Mesendoderm (in vitro differentiated cells): Measurements from ENCODE around the gene ZCCHC2.

Source experiments
- DNase-seq: peaks from one replicate; pipeline ENCODE4 v3.0.0; 2013
- H2AK5ac ChIP-seq: 2 replicates; pipeline ENCODE4 v1.6.1; 2013; ENCODE audit warnings: low read length, inconsistent platforms
- H2BK120ac ChIP-seq: 2 replicates; pipeline ENCODE4 v1.6.1; 2013; ENCODE audit warnings: low read depth, mild to moderate bottlenecking, low read length, moderate library complexity, mixed read lengths
- H2BK15ac ChIP-seq: replicated peaks from 2 replicates; pipeline ENCODE4 v1.6.1; 2013; ENCODE audit warnings: low read depth, mild to moderate bottlenecking, moderate library complexity
- H2BK5ac ChIP-seq: 2 replicates; pipeline ENCODE4 v1.6.1; 2013; ENCODE audit warnings: low read length, inconsistent platforms
- H3K18ac ChIP-seq: 2 replicates; pipeline ENCODE4 v1.6.1; 2013; ENCODE audit warnings: mild to moderate bottlenecking, low read length, mixed read lengths
- H3K23ac ChIP-seq: one replicate; pipeline ENCODE4 v1.6.1; 2013; ENCODE audit warnings: low read length
- H3K27ac ChIP-seq: 2 replicates; pipeline ENCODE4 v1.5.1; 2013; ENCODE audit warnings: low read depth, mild to moderate bottlenecking, inconsistent platforms, low read length, moderate library complexity
- H3K27me3 ChIP-seq: 2 replicates; pipeline ENCODE4 v1.6.1; 2013; ENCODE audit warnings: low read length, control low read depth, mild to moderate bottlenecking, inconsistent platforms; ENCODE audit not compliant: insufficient read depth, poor library complexity
- H3K36me3 ChIP-seq: 2 replicates; pipeline ENCODE4 v1.6.1; 2013; ENCODE audit warnings: low read length, inconsistent platforms; ENCODE audit not compliant: control insufficient read depth, insufficient read depth
- H3K4ac ChIP-seq: one replicate; pipeline ENCODE4 v1.6.1; 2013; ENCODE audit warnings: low read depth, mild to moderate bottlenecking, low read length, moderate library complexity
- H3K4me1 ChIP-seq: 2 replicates; pipeline ENCODE4 v1.6.1; 2013; ENCODE audit warnings: low read depth, low read length, inconsistent platforms; ENCODE audit not compliant: control insufficient read depth
- H3K4me2 ChIP-seq: 2 replicates; pipeline ENCODE4 v1.6.1; 2013; ENCODE audit warnings: low read length
- H3K4me3 ChIP-seq: 2 replicates; pipeline ENCODE4 v1.5.1; 2013; ENCODE audit warnings: mild to moderate bottlenecking, low read length
- H3K56ac ChIP-seq: one replicate; pipeline ENCODE4 v1.6.1; 2013; ENCODE audit warnings: low read length
- H3K79me1 ChIP-seq: 2 replicates; pipeline ENCODE4 v1.6.1; 2013; ENCODE audit warnings: low read length, inconsistent platforms
- H3K79me2 ChIP-seq: 2 replicates; pipeline ENCODE4 v1.6.1; 2013; ENCODE audit warnings: mild to moderate bottlenecking, low read length; ENCODE audit not compliant: control insufficient read depth, insufficient read depth
- H3K9ac ChIP-seq: 2 replicates; pipeline ENCODE4 v1.6.1; 2013; ENCODE audit warnings: low read length, inconsistent platforms
- H4K5ac ChIP-seq: one replicate; pipeline ENCODE4 v1.6.1; 2013; ENCODE audit warnings: low read length
- H4K8ac ChIP-seq: one replicate; pipeline ENCODE4 v1.6.1; 2013; ENCODE audit warnings: low read depth, mild to moderate bottlenecking, control low read depth, low read length, moderate library complexity
- WGBS: extraction: QIAGEN DNeasy Blood & Tissue Kit; methylation state at CpG from one replicate; pipeline ENCODE4 v1.1.7; 2013; ENCODE audit warnings: low lambda C conversion rate, missing lambda C conversion rate; ENCODE audit not compliant: insufficient coverage; ENCODE audit errors: extremely low coverage; 5-methylcytosine and 5-hydroxymethylcytosine counted together

ZCCHC2 gene

DNA sequence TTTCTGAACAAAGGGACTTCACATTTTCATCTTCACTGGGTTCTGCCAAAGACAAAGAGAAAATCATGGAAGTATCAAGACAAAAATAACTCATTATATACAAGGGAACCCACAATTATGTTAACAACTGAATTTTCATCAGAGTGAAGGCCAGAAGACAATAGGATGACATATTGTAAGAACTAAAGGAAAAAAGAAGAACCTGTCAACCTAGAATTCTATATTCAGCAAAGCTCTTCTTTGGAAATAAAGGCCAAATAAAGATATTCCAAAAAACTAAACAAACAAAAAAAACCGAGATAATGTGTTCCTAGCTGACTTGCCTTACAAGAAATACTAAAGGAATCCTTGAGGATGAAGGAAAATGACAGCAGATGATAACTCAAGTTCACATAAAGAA is 10.3 kb upstream of the ZCCHC2 start:
- Histone ChIP-seq H3K4me2 (no peak overlapping the region), H3K23ac (no peak overlapping the region), H3K4ac (no peak overlapping the region), H3K4me3 (no peak overlapping the region), H3K56ac (no peak overlapping the region), H3K18ac (no peak overlapping the region), H2AK5ac (no peak overlapping the region), H2BK120ac (no peak overlapping the region), H3K27me3 (no peaks in the 10 kb centered on the region), H4K5ac (no peak overlapping the region), H4K8ac (no peak overlapping the region), H3K79me1 (no peaks in the 10 kb centered on the region), H3K79me2 (no peaks in the 10 kb centered on the region), H3K27ac (no peak overlapping the region), H2BK5ac (no peak overlapping the region), H3K36me3 (no peaks in the 10 kb centered on the region), H2BK15ac (no peak overlapping the region), H3K4me1 (no peaks in the 10 kb centered on the region), H3K9ac (no peak overlapping the region)
- no peak for DNase-seq
- no CpG with 5 or more reads among the region's 1 CpG for WGBS

DNA sequence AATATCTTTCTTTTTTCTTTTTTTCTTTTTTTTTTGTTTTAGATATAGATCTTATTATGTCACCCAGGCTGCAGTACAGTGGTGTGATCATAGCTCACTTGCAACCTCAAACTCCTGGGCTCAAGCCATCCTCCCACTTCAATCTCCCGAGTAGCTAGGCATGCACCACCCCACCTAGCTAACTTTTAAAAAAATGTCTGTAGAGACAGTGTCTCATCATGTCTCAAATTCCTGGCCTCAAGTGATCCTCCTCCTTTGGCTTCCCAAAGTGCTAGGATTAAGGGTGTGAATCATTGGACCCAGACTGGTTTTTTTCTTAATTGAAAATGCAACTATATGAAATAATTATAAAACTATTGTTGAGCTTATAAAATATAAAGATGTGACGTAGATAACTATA is 9.8 kb upstream of the ZCCHC2 start:
- Histone ChIP-seq H2BK120ac (no peak overlapping the region), H3K4me2 (no peak overlapping the region), H3K79me1 (no peaks in the 10 kb centered on the region), H2AK5ac (no peak overlapping the region), H4K8ac (no peak overlapping the region), H3K4me1 (no peaks in the 10 kb centered on the region), H3K23ac (no peak overlapping the region), H3K27me3 (no peaks in the 10 kb centered on the region), H3K4ac (no peak overlapping the region), H4K5ac (no peak overlapping the region), H3K27ac (no peak overlapping the region), H2BK15ac (no peak overlapping the region), H3K4me3 (no peak overlapping the region), H3K36me3 (no peaks in the 10 kb centered on the region), H3K9ac (no peak overlapping the region), H3K56ac (no peak overlapping the region), H3K18ac (no peak overlapping the region), H3K79me2 (no peaks in the 10 kb centered on the region), H2BK5ac (no peak overlapping the region)
- DNase-seq: no peak
- WGBS: no CpG with 5 or more reads among the region's 2 CpGs

DNA sequence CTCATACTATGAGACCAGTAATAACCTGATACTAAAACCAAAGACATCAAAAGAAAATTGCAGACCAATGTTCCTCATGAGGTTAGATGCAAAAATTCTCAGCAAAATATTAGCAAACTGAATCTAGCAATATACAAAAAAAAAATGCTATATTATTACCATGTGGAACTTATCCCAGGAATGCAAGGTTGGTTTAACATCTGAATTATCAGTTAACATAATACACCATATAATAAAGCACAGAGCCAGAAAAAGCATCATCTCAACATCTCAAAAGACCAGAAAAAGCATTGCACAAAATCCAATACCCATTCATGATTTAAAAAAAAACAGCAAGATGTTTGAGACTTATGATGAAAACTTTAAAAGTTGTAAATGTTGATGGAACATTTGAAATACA is 8.3 kb upstream of the ZCCHC2 start:
- Histone ChIP-seq H3K79me1 (no peaks in the 10 kb centered on the region), H2BK15ac (no peak overlapping the region), H3K23ac (no peak overlapping the region), H2AK5ac (no peak overlapping the region), H3K4ac (no peak overlapping the region), H3K36me3 (no peaks in the 10 kb centered on the region), H3K27me3 (no peaks in the 10 kb centered on the region), H2BK120ac (no peak overlapping the region), H3K27ac (no peak overlapping the region), H3K9ac (no peak overlapping the region), H4K8ac (no peak overlapping the region), H3K4me2 (no peak overlapping the region), H3K18ac (no peak overlapping the region), H2BK5ac (no peak overlapping the region), H3K4me1 (no peaks in the 10 kb centered on the region), H3K4me3 (no peak overlapping the region), H3K79me2 (no peaks in the 10 kb centered on the region), H3K56ac (no peak overlapping the region), H4K5ac (no peak overlapping the region)
- DNase-seq: no peak

DNA sequence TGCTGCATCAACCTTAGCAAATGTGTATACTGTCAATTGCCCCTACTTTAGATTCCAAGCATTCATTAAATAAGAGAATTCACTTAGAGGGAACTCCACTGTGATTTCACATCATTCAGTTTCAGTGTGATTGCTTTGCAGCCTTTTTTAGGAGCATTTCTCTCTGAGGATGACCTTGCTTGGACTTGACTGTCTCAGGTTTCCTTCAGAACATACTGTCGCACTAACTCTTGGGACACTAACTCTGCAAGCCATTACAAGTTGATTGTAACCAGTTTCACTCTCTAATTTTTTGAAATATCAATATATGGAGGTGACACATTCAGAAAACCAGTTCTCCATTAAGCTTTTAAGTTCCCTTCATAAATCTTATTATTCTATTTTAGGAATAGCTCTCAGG is 6.6 kb upstream of the ZCCHC2 start:
- no peak overlapping the region for H2BK5ac ChIP-seq
- H3K4me3 ChIP-seq: no peak overlapping the region
- H3K36me3 ChIP-seq: no peaks in the 10 kb centered on the region
- no peak overlapping the region for H3K4ac ChIP-seq
- no peak overlapping the region for H3K27ac ChIP-seq
- H4K5ac ChIP-seq: no peak overlapping the region
- no peaks in the 10 kb centered on the region for H3K4me1 ChIP-seq
- no peak overlapping the region for H2BK15ac ChIP-seq
- no peak overlapping the region for H2BK120ac ChIP-seq
- no peak overlapping the region for H3K56ac ChIP-seq
- no peak for DNase-seq
- no peaks in the 10 kb centered on the region for H3K79me1 ChIP-seq
- H3K27me3 ChIP-seq: no peaks in the 10 kb centered on the region
- H3K9ac ChIP-seq: no peak overlapping the region
- H2AK5ac ChIP-seq: no peak overlapping the region
- H3K79me2 ChIP-seq: no peaks in the 10 kb centered on the region
- H4K8ac ChIP-seq: no peak overlapping the region
- no peak overlapping the region for H3K4me2 ChIP-seq
- no CpG with 5 or more reads among the region's 1 CpG for WGBS
- H3K18ac ChIP-seq: no peak overlapping the region
- no peak overlapping the region for H3K23ac ChIP-seq

DNA sequence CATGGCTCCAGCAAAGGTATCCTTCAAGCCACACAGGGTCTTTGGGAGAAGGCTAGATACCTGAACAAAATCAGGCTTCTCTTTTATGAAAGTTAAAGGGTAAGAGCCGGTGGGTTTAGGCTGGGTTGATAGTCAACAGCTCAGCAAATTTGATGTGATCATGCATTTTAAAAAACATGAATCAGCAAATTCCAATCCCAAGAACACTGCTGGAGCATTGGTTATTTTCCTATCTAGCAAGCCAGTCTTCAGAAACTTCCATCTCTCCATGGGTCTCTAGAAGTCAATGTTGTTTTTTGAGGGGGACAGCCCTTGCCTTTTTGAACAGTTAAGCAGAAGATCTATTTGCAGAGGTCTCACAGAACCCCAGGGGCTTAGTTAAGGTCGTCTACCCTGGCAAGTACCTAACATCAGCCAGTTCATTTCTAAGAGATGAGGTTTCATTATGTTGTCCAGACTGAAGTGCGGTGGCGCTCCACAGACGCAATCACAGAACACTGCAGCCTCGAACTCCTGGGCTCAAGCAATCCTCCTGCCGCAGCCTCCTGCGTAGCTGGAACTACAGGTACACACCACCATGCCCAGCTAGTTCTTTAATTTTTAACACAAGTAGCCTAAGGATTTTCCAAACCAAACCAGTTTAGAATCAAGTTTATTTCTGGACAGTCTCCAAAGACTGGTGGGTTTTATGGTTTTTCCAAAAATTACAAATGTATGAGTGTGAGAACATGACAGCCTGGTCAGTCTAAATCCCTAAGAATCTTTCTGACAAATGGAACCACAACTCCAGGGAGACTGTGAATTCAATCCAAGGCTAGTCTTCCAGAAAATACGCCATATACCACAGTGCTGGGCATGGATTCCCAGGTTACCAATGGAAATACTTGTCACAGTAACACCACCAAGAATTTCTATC is 4.1 kb upstream of the ZCCHC2 start:
- WGBS: no CpG with 5 or more reads among the region's 9 CpGs
- DNase-seq: no peak
- H2BK120ac ChIP-seq: no peak overlapping the region

GRCh38 chr18:62519684-62520083 is 3.1 kb upstream of the ZCCHC2 start:
- Histone ChIP-seq H4K5ac (no peak overlapping the region), H3K36me3 (no peaks in the 10 kb centered on the region), H2BK120ac (no peak overlapping the region), H2BK5ac (no peak overlapping the region), H3K4me1 (no peaks in the 10 kb centered on the region), H4K8ac (no peak overlapping the region), H3K4me2 (no peak overlapping the region), H3K56ac (no peak overlapping the region), H3K79me2 (no peaks in the 10 kb centered on the region), H3K23ac (no peak overlapping the region), H3K4me3 (no peak overlapping the region), H3K9ac (no peak overlapping the region), H3K18ac (no peak overlapping the region), H2AK5ac (no peak overlapping the region), H3K27me3 (no peaks in the 10 kb centered on the region), H2BK15ac (no peak overlapping the region), H3K4ac (no peak overlapping the region), H3K79me1 (no peaks in the 10 kb centered on the region), H3K27ac (no peak overlapping the region)
- DNase-seq: no peak
- WGBS: no CpG with 5 or more reads among the region's 1 CpG

More for the DNA sequence above, 4.1 kb upstream of the ZCCHC2 start:
- no peak overlapping the region for H4K5ac ChIP-seq
- no peak overlapping the region for H3K9ac ChIP-seq
- no peaks in the 10 kb centered on the region for H3K79me2 ChIP-seq
- no peak overlapping the region for H3K23ac ChIP-seq
- H3K36me3 ChIP-seq: no peaks in the 10 kb centered on the region
- no peak overlapping the region for H2AK5ac ChIP-seq
- no peak overlapping the region for H3K27ac ChIP-seq
- H2BK15ac ChIP-seq: no peak overlapping the region
- no peak overlapping the region for H3K56ac ChIP-seq
- no peak overlapping the region for H3K18ac ChIP-seq
- H3K4me3 ChIP-seq: no peak overlapping the region
- no peak overlapping the region for H2BK5ac ChIP-seq
- H3K79me1 ChIP-seq: no peaks in the 10 kb centered on the region
- H3K4me2 ChIP-seq: no peak overlapping the region
- no peaks in the 10 kb centered on the region for H3K27me3 ChIP-seq
- no peak overlapping the region for H3K4ac ChIP-seq
- no peaks in the 10 kb centered on the region for H3K4me1 ChIP-seq
- no peak overlapping the region for H4K8ac ChIP-seq
